Heart left ventricle (tissue), 13 donors: ENCODE results near the gene DOP1A.

Source experiments
- CTCF ChIP-seq, 12 donors: fragments of 200-600 bp; sonication (generic) in 4 of 12; IDR thresholded peaks; one replicate each; pipeline versions ENCODE4 v1.5.0 to v1.8.0; 2018 to 2022; ENCODE audit warnings: antibody characterized with exemption in 12 of 12, mild to moderate bottlenecking in 5 of 12
- POLR2A ChIP-seq, 2 donors: fragments of 450-650 bp; IDR thresholded peaks; one replicate each; pipeline ENCODE4 v1.6.1; 2017; ENCODE audit warnings: antibody characterized with exemption in 2 of 2, mild to moderate bottlenecking in 2 of 2, moderate library complexity in 2 of 2
- donor health status: ischemic (EF 13 %, LVEDD 7.1; RV severe dilation, severe dysfunction).
- donor health status: DM: no; HTN: yes; CAD: no.
- donor health status: DM: no; HTN: no; CAD: no.
- donor health status: ischemic (EF 25% LVEDD 6.9; RV normal size, moderate dysfunction).
- donor health status: ischemic (EF 25% LVEDD 5.7; RV mildly dilated, moderate dysfunction).
- donor health status: ischemic (EF 35%, LVEDD 5.7; RV mildly dilated, moderate dysfunction).
- donor health status: nonischemic (EF 11% LVEDD 7.7; RV severe dilation, severe dysfunction).
- donor health status: DM: yes; HTN: yes; CAD: no.
- donor health status: PGD.
- donor health status: ischemic (EF 29% LVEDD 5.4; RV normal size, mild dysfunction).
- donor health status: nonischemic (EF 23%, LVEDD 6.1; RV moderate dilation, normal function).

DNA sequence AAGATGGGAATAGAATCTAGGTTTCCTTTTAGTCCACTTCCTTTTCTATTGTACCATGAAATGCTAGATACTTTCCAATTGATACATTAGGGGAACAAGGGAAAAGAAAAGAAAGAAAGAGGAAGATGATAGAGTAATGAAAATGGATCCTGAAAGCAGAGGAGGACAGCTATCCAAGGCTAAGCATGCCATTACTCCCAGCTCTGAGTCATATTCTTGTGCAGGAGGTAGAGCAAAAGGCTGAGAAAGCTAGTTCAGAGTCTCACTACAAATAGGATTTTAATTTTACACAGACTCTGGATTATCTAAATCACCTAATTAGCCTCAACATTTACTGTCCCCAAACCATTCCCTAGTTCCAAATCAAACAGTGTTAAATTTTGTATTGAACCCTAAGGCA, 149.3 kb downstream of the DOP1A start:
- TF ChIP-seq CTCF (IDR thresholded peaks at IDR 0.05) = no peak
- no peak for TF ChIP-seq POLR2A (IDR thresholded peaks at IDR 0.05)
